Measurements from ENCODE around the gene SPATA3. TPM values are rescaled to one million over a fixed set of nuclear protein-coding genes. Genes with fewer than 3 reads are reported as not detected.

SPATA3 gene
- total and polyA plus RNA-seq, 2 of the 13 experiments (the other 11 are each of a cell fraction or from before 2014, with no cell fraction given): not detected

DNA sequence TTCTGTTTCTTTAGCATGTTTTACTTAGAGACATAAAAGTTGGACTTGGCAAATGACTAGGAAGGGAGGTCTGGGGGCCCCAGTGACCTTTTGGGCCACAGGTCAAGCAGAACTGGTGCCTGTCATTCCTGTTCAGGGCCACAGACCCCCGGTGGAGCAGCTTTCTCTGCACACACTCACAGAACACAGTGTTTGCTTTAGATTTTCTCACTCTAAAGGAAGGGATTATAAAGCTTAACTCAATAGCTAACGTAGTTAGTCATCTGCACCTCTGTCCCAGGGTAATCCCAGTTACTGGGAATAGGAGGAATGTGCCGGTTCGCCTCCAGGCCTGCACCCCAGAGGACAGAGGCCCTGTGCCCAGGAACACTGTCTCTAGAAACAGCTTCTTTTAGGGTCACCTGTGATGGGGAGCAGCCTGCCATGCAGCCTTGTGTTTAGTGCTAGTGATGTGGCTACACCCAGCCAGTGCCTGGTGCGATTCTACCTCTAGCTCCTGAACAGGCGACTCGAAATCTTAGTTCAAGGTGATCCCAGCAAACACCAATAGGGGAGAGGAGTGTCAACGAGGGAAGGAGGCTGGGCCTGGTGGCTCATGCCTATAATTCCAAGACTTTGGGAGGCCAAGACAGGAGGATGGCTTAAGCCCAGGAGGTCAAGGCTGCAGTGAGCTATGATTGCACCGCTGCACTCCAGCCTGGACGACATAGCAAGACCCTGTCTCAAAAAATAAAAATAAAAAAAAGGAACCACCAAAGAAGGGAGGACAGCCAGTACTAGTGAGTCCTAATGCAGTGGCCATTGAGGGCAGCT lies 11.6 kb downstream of the SPATA3 start (continued):
- TF ChIP-seq SKI (IDR thresholded peaks at IDR 0.05; ENCODE audit: partially characterized antibody) (no peak), BORCS8-MEF2B (CRISPR knock-in tag; IDR thresholded peaks at IDR 0.05) (peak; percentile 73), ZKSCAN8 (CRISPR knock-in tag; IDR thresholded peaks at IDR 0.05; ENCODE audit: borderline replicate concordance) (0 out of 2 replicates have a peak, but pooled peaks have one; percentile 51), PHF5A (CRISPR knock-in tag; IDR thresholded peaks at IDR 0.05; ENCODE audit: low read depth, unreplicated experiment) (peak; percentile 81)
- TF ChIP-seq, protein P1, sequence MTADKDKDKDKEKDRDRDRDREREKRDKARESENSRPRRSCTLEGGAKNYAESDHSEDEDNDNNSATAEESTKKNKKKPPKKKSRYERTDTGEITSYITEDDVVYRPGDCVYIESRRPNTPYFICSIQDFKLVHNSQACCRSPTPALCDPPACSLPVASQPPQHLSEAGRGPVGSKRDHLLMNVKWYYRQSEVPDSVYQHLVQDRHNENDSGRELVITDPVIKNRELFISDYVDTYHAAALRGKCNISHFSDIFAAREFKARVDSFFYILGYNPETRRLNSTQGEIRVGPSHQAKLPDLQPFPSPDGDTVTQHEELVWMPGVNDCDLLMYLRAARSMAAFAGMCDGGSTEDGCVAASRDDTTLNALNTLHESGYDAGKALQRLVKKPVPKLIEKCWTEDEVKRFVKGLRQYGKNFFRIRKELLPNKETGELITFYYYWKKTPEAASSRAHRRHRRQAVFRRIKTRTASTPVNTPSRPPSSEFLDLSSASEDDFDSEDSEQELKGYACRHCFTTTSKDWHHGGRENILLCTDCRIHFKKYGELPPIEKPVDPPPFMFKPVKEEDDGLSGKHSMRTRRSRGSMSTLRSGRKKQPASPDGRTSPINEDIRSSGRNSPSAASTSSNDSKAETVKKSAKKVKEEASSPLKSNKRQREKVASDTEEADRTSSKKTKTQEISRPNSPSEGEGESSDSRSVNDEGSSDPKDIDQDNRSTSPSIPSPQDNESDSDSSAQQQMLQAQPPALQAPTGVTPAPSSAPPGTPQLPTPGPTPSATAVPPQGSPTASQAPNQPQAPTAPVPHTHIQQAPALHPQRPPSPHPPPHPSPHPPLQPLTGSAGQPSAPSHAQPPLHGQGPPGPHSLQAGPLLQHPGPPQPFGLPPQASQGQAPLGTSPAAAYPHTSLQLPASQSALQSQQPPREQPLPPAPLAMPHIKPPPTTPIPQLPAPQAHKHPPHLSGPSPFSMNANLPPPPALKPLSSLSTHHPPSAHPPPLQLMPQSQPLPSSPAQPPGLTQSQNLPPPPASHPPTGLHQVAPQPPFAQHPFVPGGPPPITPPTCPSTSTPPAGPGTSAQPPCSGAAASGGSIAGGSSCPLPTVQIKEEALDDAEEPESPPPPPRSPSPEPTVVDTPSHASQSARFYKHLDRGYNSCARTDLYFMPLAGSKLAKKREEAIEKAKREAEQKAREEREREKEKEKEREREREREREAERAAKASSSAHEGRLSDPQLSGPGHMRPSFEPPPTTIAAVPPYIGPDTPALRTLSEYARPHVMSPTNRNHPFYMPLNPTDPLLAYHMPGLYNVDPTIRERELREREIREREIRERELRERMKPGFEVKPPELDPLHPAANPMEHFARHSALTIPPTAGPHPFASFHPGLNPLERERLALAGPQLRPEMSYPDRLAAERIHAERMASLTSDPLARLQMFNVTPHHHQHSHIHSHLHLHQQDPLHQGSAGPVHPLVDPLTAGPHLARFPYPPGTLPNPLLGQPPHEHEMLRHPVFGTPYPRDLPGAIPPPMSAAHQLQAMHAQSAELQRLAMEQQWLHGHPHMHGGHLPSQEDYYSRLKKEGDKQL (CRISPR knock-in tag; IDR thresholded peaks at IDR 0.05; ENCODE audit: low read depth): peak; percentile 66; the same call in 1 of the 2 replicates
- TF ChIP-seq, protein P2, sequence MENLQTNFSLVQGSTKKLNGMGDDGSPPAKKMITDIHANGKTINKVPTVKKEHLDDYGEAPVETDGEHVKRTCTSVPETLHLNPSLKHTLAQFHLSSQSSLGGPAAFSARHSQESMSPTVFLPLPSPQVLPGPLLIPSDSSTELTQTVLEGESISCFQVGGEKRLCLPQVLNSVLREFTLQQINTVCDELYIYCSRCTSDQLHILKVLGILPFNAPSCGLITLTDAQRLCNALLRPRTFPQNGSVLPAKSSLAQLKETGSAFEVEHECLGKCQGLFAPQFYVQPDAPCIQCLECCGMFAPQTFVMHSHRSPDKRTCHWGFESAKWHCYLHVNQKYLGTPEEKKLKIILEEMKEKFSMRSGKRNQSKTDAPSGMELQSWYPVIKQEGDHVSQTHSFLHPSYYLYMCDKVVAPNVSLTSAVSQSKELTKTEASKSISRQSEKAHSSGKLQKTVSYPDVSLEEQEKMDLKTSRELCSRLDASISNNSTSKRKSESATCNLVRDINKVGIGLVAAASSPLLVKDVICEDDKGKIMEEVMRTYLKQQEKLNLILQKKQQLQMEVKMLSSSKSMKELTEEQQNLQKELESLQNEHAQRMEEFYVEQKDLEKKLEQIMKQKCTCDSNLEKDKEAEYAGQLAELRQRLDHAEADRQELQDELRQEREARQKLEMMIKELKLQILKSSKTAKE (CRISPR knock-in tag; IDR thresholded peaks at IDR 0.05; ENCODE audit: borderline replicate concordance): no peak
- TF ChIP-seq, protein P3, sequence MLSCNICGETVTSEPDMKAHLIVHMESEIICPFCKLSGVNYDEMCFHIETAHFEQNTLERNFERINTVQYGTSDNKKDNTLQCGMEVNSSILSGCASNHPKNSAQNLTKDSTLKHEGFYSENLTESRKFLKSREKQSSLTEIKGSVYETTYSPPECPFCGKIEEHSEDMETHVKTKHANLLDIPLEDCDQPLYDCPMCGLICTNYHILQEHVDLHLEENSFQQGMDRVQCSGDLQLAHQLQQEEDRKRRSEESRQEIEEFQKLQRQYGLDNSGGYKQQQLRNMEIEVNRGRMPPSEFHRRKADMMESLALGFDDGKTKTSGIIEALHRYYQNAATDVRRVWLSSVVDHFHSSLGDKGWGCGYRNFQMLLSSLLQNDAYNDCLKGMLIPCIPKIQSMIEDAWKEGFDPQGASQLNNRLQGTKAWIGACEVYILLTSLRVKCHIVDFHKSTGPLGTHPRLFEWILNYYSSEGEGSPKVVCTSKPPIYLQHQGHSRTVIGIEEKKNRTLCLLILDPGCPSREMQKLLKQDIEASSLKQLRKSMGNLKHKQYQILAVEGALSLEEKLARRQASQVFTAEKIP (CRISPR knock-in tag; IDR thresholded peaks at IDR 0.05; ENCODE audit: borderline replicate concordance): no peak
- TF ChIP-seq, protein P4, sequence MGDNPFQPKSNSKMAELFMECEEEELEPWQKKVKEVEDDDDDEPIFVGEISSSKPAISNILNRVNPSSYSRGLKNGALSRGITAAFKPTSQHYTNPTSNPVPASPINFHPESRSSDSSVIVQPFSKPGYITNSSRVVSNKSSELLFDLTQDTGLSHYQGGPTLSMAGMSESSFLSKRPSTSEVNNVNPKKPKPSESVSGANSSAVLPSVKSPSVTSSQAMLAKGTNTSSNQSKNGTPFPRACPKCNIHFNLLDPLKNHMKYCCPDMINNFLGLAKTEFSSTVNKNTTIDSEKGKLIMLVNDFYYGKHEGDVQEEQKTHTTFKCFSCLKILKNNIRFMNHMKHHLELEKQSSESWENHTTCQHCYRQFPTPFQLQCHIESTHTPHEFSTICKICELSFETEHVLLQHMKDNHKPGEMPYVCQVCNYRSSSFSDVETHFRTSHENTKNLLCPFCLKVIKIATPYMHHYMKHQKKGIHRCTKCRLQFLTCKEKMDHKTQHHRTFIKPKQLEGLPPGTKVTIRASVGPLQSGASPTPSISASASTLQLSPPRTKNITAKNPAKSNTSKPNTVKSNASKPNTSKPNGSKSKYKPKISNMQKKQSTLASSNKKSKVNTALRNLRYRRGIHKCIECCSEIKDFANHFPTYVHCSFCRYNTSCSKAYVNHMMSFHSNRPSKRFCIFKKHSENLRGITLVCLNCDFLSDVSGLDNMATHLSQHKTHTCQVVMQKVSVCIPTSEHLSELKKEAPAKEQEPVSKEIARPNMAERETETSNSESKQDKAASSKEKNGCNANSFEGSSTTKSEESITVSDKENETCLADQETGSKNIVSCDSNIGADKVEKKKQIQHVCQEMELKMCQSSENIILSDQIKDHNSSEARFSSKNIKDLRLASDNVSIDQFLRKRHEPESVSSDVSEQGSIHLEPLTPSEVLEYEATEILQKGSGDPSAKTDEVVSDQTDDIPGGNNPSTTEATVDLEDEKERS (CRISPR knock-in tag; IDR thresholded peaks at IDR 0.05): peak; percentile 63; the same call in 1 of the 2 replicates
